Common myeloid progenitor, CD34-positive (primary cell): ENCODE data around the gene DRD3.

Experiments used
- CTCF ChIA-PET: fragments of 350-600 bp; sonication (Branson Sonifier 250); formaldehyde crosslinking; loops from one replicate; lab custom pipeline; 2021; ENCODE audit warnings: antibody characterized with exemption; lab: Charles Lee
- POLR2A ChIA-PET: fragments of 350-600 bp; sonication (Branson Sonifier 250); formaldehyde crosslinking; loops from one replicate; lab custom pipeline; 2021; ENCODE audit warnings: antibody characterized with exemption; lab: Charles Lee
- DNase-seq, 3 donors: peaks; one replicate each; pipeline versions ENCODE4 v3.0.0 to v3.0.0-alpha.2; 2013
- H3K27ac ChIP-seq, 2 experiments: 1 replicate in 1 of 2; 2 replicates in 1 of 2; pipeline ENCODE4 v1.7.0; 2013; ENCODE audit warnings: inconsistent platforms in 2 of 2, low read length in 2 of 2, mild to moderate bottlenecking in 2 of 2, low read depth in 1 of 2, moderate library complexity in 1 of 2; ENCODE audit not compliant: severe bottlenecking in 2 of 2, insufficient read depth in 1 of 2, poor library complexity in 1 of 2
- H3K27me3 ChIP-seq, 5 experiments: replicated peaks in 2 of 5; 1 replicate in 3 of 5; 2 replicates in 2 of 5; pipeline versions ENCODE4 v1.6.1 to v1.7.0; 2013; ENCODE audit warnings: low read length in 4 of 5, mild to moderate bottlenecking in 2 of 5, moderate library complexity in 2 of 5, inconsistent platforms in 1 of 5; ENCODE audit not compliant: insufficient read depth in 5 of 5, control insufficient read depth in 4 of 5
- H3K36me3 ChIP-seq, 4 experiments: 1 replicate in 2 of 4; 2 replicates in 2 of 4; pipeline versions ENCODE4 v1.6.1 to v1.7.0; 2013; ENCODE audit warnings: low read length in 3 of 4, control low read depth in 1 of 4, mild to moderate bottlenecking in 1 of 4; ENCODE audit not compliant: control insufficient read depth in 4 of 4, insufficient read depth in 4 of 4
- H3K4me1 ChIP-seq, 4 experiments: 1 replicate in 3 of 4; 2 replicates in 1 of 4; pipeline versions ENCODE4 v1.6.1 to v1.7.1; 2013; ENCODE audit warnings: low read length in 3 of 4, mild to moderate bottlenecking in 3 of 4, control low read depth in 1 of 4, inconsistent platforms in 1 of 4, moderate library complexity in 1 of 4; ENCODE audit not compliant: control insufficient read depth in 4 of 4, insufficient read depth in 4 of 4; ENCODE audit errors: control extremely low read depth in 1 of 4
- H3K4me3 ChIP-seq, 7 experiments: 1 replicate in 4 of 7; 2 replicates in 3 of 7; pipeline versions ENCODE4 v1.5.1 to v1.7.0; 2013; ENCODE audit warnings: mild to moderate bottlenecking in 7 of 7, low read length in 6 of 7, moderate library complexity in 6 of 7, inconsistent platforms in 2 of 7, low read depth in 2 of 7, control low read depth in 1 of 7; ENCODE audit not compliant: insufficient read depth in 4 of 7, control insufficient read depth in 1 of 7; ENCODE audit errors: extremely low read depth in 1 of 7
- H3K9me3 ChIP-seq, 5 experiments: 1 replicate in 4 of 5; 2 replicates in 1 of 5; pipeline versions ENCODE4 v1.6.1 to v1.7.1; 2013; ENCODE audit warnings: low read length in 4 of 5, mild to moderate bottlenecking in 2 of 5, inconsistent platforms in 1 of 5, low read depth in 1 of 5, moderate library complexity in 1 of 5; ENCODE audit not compliant: control insufficient read depth in 4 of 5, insufficient read depth in 2 of 5; ENCODE audit errors: control extremely low read depth in 1 of 5
- WGBS: methylation state at CpG from one replicate; pipeline ENCODE4 v1.1.5; 2013; ENCODE audit not compliant: insufficient coverage; 5-methylcytosine and 5-hydroxymethylcytosine counted together

DRD3 gene

GRCh38 chr3:114192136-114192535 is 13.3 kb upstream of the DRD3 start:
- H3K9me3 ChIP-seq = peaks cover 0 to 4% (median 0%) of the 10 kb centered on the region in 5 experiments
- H3K4me3 ChIP-seq = no peak overlapping the region
- DNase-seq = no peak
- H3K27me3 ChIP-seq = no peaks in the 10 kb centered on the region
- CTCF ChIA-PET = no interaction called here
- POLR2A ChIA-PET = no interaction called here
- no peaks in the 10 kb centered on the region for H3K36me3 ChIP-seq
- H3K27ac ChIP-seq = no peak overlapping the region
- no peaks in the 10 kb centered on the region for H3K4me1 ChIP-seq

GRCh38 chr3:114186501-114186900 is 7.6 kb upstream of the DRD3 start:
- no peaks in the 10 kb centered on the region for H3K36me3 ChIP-seq
- H3K9me3 ChIP-seq = peaks cover 0 to 15% (median 0%) of the 10 kb centered on the region in 5 experiments
- POLR2A ChIA-PET = no interaction called here
- no peak overlapping the region for H3K27ac ChIP-seq
- no peak overlapping the region for H3K4me3 ChIP-seq
- DNase-seq = no peak
- CTCF ChIA-PET = no interaction called here
- no peaks in the 10 kb centered on the region for H3K27me3 ChIP-seq
- no peaks in the 10 kb centered on the region for H3K4me1 ChIP-seq

GRCh38 chr3:114179575-114179974 is 723 bp upstream of the DRD3 start:
- ChIA-PET CTCF (interaction anchor here (1.4 kb wide), 2 partner anchors 18 to 34 kb away, joined by 3 to 4 read pairs; no protein-coding TSS in a partner anchor), POLR2A (no interaction called here)
- Histone ChIP-seq H3K36me3 (no peaks in the 10 kb centered on the region), H3K27ac (no peak overlapping the region), H3K9me3 (peaks cover 0 to 3% (median 0%) of the 10 kb centered on the region in 5 experiments), H3K4me1 (no peaks in the 10 kb centered on the region), H3K27me3 (peaks cover 0 to 3% (median 0%) of the 10 kb centered on the region in 5 experiments), H3K4me3 (no peak overlapping the region)
- WGBS = no CpG with 5 or more reads among the region's 2 CpGs
- peak; percentile 20 to 62 (median 55) for DNase-seq

GRCh38 chr3:114176890-114177289 is 2.0 kb downstream of the DRD3 start:
- Histone ChIP-seq H3K4me3 (no peak overlapping the region), H3K4me1 (no peaks in the 10 kb centered on the region), H3K36me3 (no peaks in the 10 kb centered on the region), H3K27me3 (peaks cover 0 to 3% (median 0%) of the 10 kb centered on the region in 5 experiments), H3K27ac (no peak overlapping the region), H3K9me3 (no peaks in the 10 kb centered on the region)
- no peak for DNase-seq
- ChIA-PET CTCF (interaction anchor here (0.5 to 0.6 kb wide), 2 partner anchors 17 to 1883 kb away, joined by 3 read pairs; no protein-coding TSS in a partner anchor), POLR2A (no interaction called here)

- 83% methylated on average over 3 of the region's 6 CpGs for WGBS
- no peak for DNase-seq
- Histone ChIP-seq H3K4me1 (no peaks in the 10 kb centered on the region), H3K36me3 (no peaks in the 10 kb centered on the region), H3K27me3 (peaks cover 0 to 3% (median 0%) of the 10 kb centered on the region in 5 experiments), H3K27ac (no peak overlapping the region), H3K9me3 (no peaks in the 10 kb centered on the region), H3K4me3 (no peak overlapping the region)
- ChIA-PET POLR2A (no interaction called here), CTCF (interaction anchor here (0.6 kb wide), 1 partner anchor 1883 kb away, joined by 3 read pairs; no protein-coding TSS in a partner anchor)
Observed at GRCh38 chr3:114176487-114176886, 2.4 kb downstream of the DRD3 start.

- WGBS = no CpG with 5 or more reads among the region's 3 CpGs
- ChIA-PET POLR2A (no interaction called here), CTCF (no interaction called here)
- H3K27me3 ChIP-seq = peaks cover 0 to 3% (median 0%) of the 10 kb centered on the region in 5 experiments
- no peak overlapping the region for H3K27ac ChIP-seq
- no peak for DNase-seq
- no peaks in the 10 kb centered on the region for H3K4me1 ChIP-seq
- no peaks in the 10 kb centered on the region for H3K9me3 ChIP-seq
- H3K4me3 ChIP-seq = no peak overlapping the region
- H3K36me3 ChIP-seq = no peaks in the 10 kb centered on the region
Observed at GRCh38 chr3:114175204-114175987, 3.5 kb downstream of the DRD3 start.

GRCh38 chr3:114171677-114172076 is 7.2 kb downstream of the DRD3 start:
- Histone ChIP-seq H3K4me3 (no peak overlapping the region), H3K4me1 (no peaks in the 10 kb centered on the region), H3K36me3 (no peaks in the 10 kb centered on the region), H3K27me3 (peaks cover 0 to 1% (median 0%) of the 10 kb centered on the region in 5 experiments), H3K27ac (no peak overlapping the region), H3K9me3 (no peaks in the 10 kb centered on the region)
- POLR2A ChIA-PET = no interaction called here
- CTCF ChIA-PET = no interaction called here
- DNase-seq = no peak
- WGBS = 88% methylated on average over 6 of the region's 7 CpGs
